ENCODE results near the gene GRAP.
"Not testable (repeated sequence)": the region's sequence is repeated elsewhere in the genome, so short reads cannot be mapped to it uniquely, and the experiment has no call there.

Gene GRAP

GRCh38 chr17:19046782-19047375 is at the start of gene GRAP:
Gene GRAP (minus strand): TSS chr17:19046957. CDS start chr17:19046926, 31 bp downstream.
- not testable (repeated sequence) for DNase-seq

DNA sequence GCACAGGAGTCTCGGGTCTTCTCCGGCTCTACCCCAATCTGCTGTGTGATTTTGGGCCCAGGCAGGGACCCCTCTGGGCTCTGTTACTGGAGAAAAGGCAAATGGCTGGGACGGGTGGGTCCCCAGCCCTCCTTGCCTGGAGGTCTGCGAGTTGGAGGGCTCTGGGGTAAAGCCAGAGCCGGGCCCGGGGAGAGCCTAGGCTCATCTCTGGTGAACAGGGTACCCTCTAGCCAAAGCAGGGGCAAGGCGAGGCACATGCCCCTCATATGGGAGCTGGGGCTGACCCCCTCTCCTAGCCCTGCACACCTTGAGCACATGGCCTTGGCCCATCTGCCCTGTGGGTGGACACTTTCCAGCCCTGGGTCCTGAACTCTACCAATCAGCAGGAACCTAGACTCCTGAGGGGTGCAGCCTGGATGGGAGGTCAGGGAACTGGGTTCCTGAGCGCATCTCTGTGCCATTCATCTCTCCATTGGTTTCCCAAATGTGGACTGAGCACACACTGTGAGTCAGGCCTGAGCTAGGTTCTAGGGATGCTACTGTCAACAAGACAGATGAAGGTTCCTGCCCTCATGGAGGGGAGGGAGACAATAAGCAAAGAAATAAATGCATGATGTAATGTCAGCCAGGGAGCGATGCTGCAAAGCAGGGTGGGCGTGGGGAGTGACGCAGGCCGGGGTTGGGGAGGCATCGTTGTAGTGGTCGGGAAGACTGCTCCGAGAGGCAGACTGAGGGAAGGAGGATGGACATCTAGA is 47.1 kb upstream of the GRAP start:
- not testable (repeated sequence) for DNase-seq

DNA sequence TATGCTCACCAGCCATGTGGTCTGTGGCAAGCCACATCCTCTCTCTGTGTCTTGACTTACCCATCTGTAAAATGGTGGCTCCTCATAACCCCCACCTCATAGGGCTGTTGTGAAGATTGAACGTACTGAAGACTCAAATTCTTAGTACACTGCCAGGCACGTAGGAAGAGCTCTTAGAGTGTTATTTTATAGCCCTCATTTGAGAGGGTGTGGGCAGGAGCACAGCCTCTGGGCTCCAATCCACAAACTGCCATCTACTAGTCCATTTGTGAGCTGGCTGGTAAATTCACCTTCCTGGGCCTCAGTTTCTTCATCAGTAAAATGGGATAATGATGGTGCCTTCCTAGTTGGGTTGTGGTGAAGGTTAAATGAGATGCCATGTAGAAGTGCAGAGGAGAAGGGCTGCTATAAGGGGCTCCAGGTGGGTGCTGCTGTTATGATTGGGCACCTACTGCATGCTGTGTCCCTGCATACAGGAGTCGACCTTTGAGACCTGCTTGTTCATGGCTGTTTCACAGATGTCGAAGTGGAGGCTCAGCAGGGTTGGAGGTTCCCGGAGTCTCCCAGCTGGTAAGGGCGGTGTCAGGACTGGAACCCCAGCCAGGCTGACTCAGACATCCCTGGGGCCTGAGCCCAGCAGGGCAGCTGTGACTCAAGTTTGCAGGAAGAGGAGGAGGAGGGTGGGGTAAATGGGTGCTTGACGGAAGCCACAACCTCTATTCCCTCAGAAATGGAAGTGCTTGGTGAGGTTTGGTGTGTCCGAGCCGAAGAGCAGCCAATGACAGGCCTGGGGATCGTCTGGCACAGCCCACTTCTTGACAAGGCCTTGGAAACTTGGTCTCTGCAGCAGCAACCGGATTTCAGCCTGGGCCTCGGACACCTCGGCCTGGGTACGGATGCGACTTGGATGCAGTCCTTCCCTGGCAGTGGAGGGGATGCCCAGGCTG is 46.3 kb upstream of the GRAP start:
- DNase-seq: not testable (repeated sequence)

DNA sequence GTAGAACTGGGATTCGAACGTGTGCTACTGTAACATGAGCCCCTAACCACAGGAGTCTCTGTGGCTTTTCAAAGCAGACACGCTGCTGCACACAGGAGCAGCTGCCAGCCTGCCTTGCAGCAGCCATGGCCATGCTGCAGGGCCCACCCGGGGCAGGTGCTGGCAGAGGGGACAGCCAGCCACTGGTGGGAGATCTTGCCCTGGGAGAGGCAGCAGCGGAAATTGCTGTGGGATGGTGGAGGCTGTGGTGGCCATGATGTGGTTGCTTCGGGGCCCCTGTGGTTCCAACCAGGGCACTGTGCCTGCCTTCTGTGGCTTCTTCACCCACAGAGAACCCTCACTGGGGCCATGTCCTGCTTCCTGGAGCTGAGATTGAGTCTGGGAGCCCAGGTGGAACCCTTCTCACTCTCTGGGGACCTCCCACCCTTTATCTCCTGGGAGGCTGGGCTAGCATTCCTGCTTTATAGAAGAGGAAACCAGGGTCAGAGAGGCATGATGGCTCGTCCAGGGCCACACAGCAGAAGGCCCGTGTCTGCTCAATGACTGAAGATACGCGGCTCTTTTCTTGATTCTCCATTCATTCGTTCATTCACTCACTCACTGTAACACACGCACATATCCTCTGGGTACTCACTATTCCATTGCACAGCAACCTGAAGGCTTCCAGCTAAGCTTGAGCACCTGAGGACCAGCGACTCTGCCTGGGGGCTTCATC is 43.5 kb upstream of the GRAP start:
- not testable (repeated sequence) for DNase-seq

DNA sequence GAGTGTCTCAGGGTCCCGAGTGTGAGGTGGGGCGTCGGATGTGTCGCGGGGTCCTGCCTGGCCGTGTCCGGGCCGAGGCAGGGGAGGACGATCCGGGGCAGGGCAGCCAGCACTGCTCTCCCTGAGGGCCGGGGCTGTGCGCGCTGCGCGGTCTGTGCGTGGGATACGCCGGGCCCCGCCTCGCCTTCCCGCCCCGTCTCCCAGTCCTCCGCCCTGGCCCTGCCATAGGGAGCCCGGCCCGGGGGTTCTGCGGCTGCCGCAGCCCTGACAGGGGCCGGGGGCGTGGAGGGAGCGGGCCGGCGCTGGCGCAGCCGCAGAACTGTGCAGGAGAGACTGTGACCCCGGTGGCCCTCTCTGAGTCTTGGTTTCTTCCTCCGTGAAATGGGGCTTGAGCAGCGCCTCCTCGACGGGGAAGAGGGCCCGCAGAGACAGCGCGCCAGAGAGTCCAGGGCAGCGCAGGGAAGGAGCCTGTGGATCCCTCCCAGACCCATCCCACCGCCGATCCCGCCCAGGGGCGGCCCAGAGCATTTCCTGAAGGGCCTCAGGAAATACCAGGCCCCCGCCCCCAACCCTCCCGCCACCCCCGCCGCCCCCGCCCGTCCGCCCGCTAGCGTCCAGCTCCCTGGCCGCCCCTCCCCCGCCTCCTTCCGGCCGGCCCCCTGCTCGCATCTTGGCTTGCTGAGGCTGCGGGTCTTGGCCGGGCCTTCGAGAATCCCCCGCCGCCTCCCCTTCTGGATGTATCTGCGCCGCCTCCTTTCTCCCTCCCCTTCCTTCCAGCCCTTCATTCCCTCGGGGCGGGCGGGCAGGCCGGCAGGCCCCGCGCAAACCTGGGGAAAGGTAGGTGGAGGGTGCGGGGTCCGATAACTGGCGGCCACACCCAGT is 42.3 kb upstream of the GRAP start:
- DNase-seq: not testable (repeated sequence)

DNA sequence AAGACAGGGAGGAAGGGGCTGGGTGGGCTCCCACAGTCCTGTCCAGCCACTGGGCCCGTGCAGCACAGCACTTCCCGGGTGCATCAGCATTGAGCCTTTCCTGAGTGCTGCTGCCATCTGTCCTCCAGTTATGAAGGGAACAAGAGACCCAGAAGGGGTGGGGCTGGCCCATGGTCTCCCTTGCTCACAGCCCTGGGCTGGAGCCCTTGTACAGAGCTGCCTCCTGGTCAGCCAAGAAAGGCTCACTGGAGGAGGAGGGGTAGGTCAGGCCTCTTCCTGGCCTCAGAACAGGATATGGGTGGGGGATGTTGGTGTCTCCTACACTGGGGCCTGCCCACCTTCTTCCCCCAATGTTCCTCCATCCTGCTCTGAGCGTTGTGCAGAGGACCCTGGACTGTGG is 30.6 kb upstream of the GRAP start:
- DNase-seq: not testable (repeated sequence)

DNA sequence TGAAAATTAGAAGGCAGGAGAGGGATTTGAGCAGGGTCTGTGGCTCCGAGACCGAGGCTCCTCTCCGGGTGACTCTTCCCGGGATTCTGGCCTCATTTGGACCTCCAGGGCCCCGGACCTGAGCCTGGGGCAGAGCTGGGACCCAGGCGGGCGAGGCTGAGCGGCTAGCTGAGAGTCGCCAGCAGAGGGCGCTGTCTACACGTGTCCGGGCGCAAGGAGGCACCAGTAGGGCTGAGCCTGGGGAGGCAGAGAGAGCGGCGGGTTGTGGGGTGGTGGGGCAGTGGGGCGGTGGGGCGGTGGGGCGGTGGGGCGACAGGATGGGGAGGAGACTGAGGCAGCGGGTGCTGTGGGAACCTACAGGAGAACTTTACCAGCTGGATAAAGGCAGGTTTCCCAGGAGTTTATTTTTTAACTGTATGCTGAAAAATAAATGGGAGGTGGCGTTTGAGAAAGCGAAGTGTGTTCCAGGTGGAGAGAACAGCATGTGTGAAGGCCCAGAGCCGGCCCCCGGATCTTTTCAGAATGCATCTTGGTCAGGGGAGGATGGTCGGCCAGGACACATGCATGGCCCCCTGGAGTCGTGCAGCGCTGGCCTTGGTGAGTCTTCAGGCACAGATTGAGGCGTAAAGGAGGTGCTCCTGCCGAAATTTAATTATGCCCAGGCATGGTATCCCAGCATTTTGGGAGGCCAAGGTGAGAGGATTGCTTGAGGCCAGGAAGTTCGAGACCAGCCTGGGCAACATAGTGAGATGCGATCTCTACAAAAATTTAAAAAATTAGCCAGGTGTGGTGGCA is 29.8 kb upstream of the GRAP start:
- not testable (repeated sequence) for DNase-seq

GRCh38 chr17:19070318-19071168 is 23.8 kb upstream of the GRAP start:
- DNase-seq: not testable (repeated sequence)

DNA sequence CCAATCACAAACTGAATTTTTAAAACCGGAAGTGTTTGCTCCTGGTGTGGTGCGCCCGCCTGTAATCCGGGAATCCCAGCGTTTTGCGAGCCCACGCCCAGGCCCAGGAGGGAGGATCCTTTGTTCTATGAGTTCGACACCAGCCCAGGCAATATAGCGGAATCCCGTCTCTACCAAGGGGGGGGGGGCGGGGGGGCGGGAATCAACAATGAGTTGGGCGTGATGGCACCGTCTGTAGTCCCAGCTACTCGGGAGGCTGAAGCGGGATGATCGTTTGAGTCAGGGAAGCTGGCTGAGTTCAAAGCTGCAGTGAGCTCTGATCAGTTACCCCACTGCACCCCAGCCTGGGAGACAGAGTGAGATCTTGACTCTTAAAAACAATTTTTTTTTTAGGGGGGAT is 17.6 kb upstream of the GRAP start:
- DNase-seq: not testable (repeated sequence)

- not testable (repeated sequence) for DNase-seq
Observed at GRCh38 chr17:19063326-19063956, 16.7 kb upstream of the GRAP start.

- not testable (repeated sequence) for DNase-seq
Observed at GRCh38 chr17:19062718-19063325, 16.1 kb upstream of the GRAP start.

DNA sequence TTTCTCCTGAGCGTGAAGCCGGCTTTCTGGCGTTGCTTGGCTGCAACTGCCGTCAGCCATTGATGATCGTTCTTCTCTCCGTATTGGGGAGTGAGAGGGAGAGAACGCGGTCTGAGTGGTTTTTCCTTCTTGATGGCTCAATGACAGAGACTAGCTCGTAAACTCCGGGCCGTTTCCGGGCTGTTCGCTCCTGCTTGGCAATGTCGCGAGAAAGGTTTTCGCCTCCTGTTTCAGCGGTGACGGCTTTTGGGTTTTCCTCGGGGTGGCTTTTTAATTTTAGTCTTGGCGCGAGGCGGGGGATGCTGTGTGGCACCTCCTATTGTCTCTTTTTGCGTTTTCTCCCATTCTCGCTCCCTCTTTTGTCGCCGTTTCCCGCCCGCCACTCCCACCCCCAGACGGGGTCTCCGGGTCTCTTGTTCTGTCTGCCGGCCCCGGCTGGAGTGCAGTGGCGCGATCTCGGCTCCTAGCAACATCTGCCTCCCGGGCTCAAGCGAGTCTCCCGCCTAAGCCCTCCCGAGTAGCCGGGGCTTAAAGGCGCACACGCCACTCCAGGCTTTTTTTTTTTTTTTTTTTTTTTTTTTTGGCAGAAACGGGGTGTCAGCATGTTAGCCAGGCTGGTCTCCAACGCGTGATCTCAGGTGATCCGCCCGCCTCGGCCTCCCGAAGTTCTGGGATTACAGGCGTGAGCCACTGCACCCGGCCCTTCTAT is 15.4 kb upstream of the GRAP start:
- not testable (repeated sequence) for DNase-seq

DNA sequence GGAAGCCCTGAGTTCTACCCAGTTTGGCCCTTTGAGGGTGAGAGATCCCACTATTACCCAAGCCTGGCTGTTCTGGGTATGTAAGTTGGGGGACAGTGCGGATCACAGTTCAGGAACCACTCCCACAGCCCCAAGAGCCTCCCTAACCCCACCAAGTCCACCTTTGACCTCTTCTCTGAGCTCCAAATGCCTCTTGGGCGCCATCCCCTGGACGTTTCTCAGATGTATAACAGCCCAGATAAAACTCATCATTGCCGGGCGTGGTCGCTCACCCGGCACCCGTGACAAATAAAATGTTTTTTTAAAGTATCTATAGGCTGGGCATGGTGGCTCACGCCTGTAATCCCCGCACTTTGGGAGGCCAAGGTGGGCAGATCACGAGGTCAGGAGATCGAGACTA is 8.7 kb upstream of the GRAP start:
- DNase-seq: not testable (repeated sequence)

- not testable (repeated sequence) for DNase-seq
Observed at GRCh38 chr17:19048826-19049225, 2.1 kb upstream of the GRAP start.

DNA sequence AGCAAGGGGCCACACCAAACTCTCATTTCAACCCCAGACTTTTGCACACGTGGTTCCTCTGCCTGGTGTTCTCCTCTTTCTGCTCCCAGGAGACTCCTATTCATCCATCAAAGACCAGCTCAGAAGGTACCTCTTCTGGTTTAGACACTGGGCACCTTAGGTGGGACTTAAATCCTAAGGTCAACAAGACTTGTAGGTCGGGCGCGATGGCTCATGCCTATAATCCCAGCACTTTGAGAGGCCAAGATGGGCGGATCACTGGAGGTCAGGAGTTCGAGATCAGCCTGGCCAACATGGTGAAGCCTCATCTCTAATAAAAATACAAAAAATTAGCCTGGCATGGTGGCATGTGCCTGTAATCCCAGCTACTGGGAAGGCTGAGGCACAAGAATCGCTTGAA is 753 bp upstream of the GRAP start:
- DNase-seq: not testable (repeated sequence)

DNA sequence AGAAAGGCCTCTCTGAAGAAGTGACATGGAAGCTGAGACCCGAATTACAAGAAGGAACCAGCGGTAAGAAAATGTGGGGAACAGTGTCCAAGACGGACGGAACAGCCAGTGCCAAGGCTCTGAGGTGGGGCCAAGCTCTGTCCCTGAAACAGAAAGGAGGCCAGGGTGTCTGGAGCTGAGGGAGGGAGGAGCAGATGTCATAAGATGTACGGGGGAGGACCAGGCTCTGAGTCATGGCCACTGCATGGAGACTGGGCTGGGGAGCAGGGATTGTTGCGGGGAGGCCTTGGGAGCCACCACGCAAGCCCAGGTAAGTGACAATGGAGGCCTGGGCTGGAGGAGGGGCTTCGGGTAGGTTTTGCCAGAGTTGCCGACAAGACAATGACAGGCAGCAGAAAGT is 2.1 kb downstream of the GRAP start:
- DNase-seq: not testable (repeated sequence)

DNA sequence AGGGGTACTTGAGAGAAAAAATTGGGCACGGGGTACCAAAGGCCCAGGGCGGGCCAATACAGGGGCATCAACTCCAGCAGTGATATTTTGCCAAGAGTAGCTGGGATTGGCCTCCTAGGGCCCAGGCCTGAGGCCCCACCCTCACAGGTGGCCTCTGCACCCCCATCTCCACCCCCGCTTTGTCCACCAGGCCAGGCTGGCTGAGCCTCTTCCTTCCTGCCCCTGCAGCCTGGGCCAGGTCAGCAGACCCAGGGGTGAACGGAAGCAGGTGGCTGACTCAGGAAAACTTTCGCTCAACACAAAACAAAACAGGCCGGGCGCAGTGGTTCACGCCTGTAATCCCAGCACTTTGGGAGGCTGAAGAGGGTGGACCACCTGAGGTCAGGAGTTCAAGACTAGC is 3.7 kb downstream of the GRAP start:
- not testable (repeated sequence) for DNase-seq

- DNase-seq: not testable (repeated sequence)
Observed at GRCh38 chr17:19042369-19042768, 4.4 kb downstream of the GRAP start.

Measured in suppressor macrophage treated with lipopolysaccharide for 4 hours (primary cell).